Type B pancreatic cell (in vitro differentiated cells): ENCODE results near the gene TH. TPM values are rescaled to one million over a fixed set of nuclear protein-coding genes. Genes with fewer than 3 reads are reported as not detected.
A peak's percentile ranks its signal among the peaks of the same experiment; 100 is the strongest.

Experiments used
- DNase-seq: peaks from one replicate; pipeline ENCODE4 v3.0.0; 2021; ENCODE audit warnings: mixed read lengths; ENCODE audit not compliant: unreplicated experiment; ENCODE audit errors: extremely low spot score
- H3K27ac Mint-ChIP-seq: 2 replicates; pipeline ENCODE4 v1.8.0; 2021; ENCODE audit warnings: mild to moderate bottlenecking, mixed read lengths
- H3K27me3 Mint-ChIP-seq: 2 replicates; pipeline ENCODE4 v1.8.0; 2021; ENCODE audit warnings: mixed read lengths
- H3K36me3 Mint-ChIP-seq: 2 replicates; pipeline ENCODE4 v1.8.0; 2021; ENCODE audit warnings: mixed read lengths
- H3K4me1 Mint-ChIP-seq: one replicate; pipeline ENCODE4 v1.8.0; 2021; ENCODE audit warnings: mixed read lengths; ENCODE audit not compliant: unreplicated experiment
- H3K4me3 Mint-ChIP-seq: 2 replicates; pipeline ENCODE4 v1.8.0; 2021; ENCODE audit warnings: mild to moderate bottlenecking, mixed read lengths
- H3K9me3 Mint-ChIP-seq: 2 replicates; pipeline ENCODE4 v1.8.0; 2021; ENCODE audit warnings: mixed read lengths
- total RNA-seq: library from RNA; stranded (reverse); gene quantifications from 2 replicates; pipeline ENCODE4 v1.2.1, GENCODE V29; 2021; ENCODE audit warnings: low replicate concordance
- TF ChIP-seq, protein P1 (sequence below): fragments of 200-600 bp; sonication (generic); conservative IDR thresholded peaks from 2 replicates; pipeline ENCODE4 v1.5.0; 2021; ENCODE audit warnings: antibody characterized with exemption, mild to moderate bottlenecking

The TH gene
- total RNA-seq, 1 donor from 2014 or later: 2.2 TPM

DNA sequence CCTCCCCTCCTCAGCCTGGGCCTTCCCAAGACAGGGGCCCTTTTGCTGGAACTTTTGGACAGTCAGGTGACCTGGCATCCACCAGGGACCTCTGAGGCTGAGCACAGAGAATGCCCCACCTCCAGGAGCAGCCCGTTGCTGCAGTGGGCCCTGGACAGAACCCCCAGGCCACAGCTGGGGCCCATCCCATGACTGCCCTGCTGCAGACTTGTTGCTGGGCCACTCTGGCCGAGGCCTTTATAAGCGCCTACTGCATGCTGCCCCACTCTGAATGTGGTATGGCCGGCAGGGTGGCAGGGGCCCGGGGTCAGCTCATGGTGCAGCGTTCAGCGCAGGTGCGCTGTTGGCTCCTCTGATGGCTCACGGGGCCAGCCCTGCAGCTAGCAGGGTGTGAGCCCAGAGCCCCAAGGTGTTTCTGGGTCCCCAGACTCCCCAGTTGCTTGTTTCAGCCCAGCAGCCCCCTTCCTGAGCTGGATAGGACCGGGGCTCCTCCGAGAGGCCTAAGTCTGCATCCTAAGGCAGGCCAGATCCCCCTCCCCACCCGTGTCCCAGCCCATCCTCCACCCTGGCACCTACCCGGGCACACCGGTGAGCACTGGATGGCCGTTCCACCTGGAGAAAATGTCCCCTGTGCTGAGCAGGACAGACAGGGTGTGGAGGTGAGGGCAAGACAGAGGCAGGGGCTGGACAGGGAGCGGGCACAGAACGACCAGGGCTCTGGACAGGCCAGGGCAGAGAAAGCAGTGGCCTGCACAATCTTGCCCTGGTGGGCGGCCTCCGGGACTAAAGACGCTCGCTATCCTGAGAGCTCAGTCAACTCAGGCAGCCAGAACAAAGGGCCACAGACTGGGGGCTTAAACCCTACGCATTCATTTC is 28.1 kb upstream of the TH start:
- no peak for DNase-seq
- Mint-ChIP-seq H3K4me3 (no peak overlapping the region), H3K27ac (peak overlapping the region; percentile 25), H3K9me3 (peaks cover 5% of the 10 kb centered on the region), H3K4me1 (peaks cover 4% of the 10 kb centered on the region), H3K36me3 (no peaks in the 10 kb centered on the region), H3K27me3 (peaks cover 13% of the 10 kb centered on the region)
- TF ChIP-seq, protein P1, sequence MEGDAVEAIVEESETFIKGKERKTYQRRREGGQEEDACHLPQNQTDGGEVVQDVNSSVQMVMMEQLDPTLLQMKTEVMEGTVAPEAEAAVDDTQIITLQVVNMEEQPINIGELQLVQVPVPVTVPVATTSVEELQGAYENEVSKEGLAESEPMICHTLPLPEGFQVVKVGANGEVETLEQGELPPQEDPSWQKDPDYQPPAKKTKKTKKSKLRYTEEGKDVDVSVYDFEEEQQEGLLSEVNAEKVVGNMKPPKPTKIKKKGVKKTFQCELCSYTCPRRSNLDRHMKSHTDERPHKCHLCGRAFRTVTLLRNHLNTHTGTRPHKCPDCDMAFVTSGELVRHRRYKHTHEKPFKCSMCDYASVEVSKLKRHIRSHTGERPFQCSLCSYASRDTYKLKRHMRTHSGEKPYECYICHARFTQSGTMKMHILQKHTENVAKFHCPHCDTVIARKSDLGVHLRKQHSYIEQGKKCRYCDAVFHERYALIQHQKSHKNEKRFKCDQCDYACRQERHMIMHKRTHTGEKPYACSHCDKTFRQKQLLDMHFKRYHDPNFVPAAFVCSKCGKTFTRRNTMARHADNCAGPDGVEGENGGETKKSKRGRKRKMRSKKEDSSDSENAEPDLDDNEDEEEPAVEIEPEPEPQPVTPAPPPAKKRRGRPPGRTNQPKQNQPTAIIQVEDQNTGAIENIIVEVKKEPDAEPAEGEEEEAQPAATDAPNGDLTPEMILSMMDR: no peak

DNA sequence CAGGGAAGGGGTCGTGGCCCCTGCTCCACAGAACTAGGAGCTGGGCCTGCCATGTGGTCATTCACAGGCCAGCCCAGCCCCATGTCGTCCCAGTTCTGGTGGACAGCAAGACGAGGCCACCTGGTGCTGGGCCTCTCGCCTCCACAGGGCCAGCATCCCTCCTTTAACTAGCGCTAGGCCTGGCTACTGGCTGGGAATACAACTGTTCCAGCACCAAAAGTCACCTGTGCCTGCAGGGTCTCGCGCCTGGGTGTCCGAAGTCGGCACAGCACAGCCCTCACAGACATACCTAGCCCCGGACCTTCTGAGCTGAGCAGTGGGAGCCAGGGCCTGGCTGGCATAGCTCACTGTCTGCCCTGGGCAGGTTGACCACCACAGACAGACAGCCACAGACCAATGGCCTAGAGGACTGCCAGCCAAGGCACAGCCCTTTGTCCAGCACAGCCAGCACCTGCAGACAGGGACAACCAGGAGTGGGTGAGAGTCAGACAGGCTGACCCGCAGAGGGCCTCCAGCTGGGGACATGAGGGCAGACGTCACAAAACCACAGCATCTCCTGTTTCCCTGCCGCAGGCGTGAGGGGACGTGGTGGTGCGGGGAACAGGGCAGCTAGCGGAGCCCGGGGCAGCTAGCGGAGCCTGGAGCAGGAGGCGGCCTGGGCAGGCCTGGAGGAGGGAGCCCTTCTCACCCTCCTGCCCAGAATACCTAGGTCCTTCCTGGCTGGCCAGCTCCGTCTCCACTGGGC is 27.2 kb upstream of the TH start:
- TF ChIP-seq, protein P1: no peak
- Mint-ChIP-seq H3K9me3 (peaks cover 5% of the 10 kb centered on the region), H3K4me3 (no peak overlapping the region), H3K27me3 (peaks cover 13% of the 10 kb centered on the region), H3K36me3 (no peaks in the 10 kb centered on the region), H3K4me1 (peaks cover 4% of the 10 kb centered on the region), H3K27ac (no peak overlapping the region)
- no peak for DNase-seq

DNA sequence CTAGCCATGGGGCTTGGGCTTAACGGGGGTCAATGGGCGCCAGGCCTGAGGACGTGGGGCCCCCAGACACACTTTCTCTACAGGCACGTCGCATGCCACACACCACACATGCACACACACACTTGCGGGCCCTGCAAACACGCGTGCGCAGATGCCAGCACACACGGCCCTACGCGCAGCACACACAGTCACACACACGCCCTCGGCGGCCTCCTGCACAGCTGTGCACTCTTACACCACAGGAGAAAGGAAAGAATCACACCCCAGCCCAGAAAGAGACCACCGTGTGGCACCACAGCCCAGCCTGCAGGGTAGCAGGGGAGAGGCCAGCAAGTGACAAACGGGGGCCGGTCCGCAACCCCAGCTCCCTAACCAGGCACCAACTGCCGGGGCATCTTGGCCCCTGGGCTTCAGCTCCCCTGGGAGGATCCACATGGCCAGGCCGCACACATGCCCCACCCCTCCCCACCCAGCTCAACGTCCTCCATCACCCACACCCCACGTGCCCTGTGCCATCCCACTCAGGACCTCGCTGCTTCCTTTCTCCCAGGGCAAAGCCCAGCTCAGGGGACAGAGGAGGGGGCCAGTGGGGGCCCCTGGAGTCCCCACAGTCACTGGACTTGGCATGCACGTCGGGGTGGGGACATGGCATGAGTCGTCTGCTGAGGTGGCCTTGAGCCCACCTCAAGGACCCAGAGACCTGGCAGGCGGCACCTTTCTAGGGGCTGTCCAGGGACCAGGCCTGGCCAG is 26.3 kb upstream of the TH start:
- TF ChIP-seq, protein P1: no peak
- Mint-ChIP-seq H3K4me3 (no peak overlapping the region), H3K36me3 (no peaks in the 10 kb centered on the region), H3K4me1 (peaks cover 8% of the 10 kb centered on the region), H3K27me3 (peaks cover 13% of the 10 kb centered on the region), H3K9me3 (peaks cover 5% of the 10 kb centered on the region), H3K27ac (no peak overlapping the region)
- no peak for DNase-seq

DNA sequence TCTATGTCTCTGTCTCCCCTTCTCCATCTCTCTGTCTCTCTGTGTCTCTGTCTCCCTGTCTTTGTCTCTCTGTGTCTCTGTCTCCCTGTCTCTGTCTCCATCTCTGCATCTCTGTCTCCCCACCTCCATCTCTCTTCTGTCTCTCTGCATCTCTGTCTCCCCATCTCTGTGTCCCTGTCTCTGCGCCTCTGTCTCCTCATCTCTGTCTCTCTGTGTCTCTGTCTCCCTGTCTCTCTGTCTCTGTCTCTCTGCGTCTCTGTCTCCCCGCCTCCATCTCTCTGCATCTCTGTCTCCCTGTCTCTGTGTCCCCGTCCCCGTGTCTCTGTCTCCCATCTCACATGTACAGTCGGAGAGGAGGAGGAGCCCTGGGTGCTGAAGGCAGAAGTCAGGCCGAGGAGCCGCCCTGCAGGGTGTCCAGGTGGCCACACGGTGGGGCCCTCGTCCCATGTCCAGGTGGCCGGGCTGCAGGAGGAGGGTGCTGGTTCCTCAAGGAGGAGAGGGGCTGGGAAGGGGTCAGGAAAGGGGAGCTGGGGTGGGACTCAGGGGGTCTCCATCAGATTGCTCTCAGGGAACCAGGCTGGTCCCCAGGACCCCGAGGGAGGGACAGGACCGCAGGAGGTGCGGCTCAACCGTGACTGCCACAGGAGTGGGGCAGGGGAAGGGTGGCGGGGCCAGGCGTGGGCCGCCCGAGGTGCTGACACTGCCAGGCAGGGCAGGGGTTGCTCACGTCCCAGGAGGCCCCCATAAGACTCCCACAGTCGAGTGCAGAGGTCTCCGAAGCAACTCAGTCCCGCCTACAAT is 25.6 kb upstream of the TH start:
- TF ChIP-seq, protein P1: peak; percentile 85
- peak; percentile 91 for DNase-seq
- peaks cover 5% of the 10 kb centered on the region for H3K9me3 Mint-ChIP-seq
- peaks cover 8% of the 10 kb centered on the region for H3K4me1 Mint-ChIP-seq
- H3K36me3 Mint-ChIP-seq: no peaks in the 10 kb centered on the region
- H3K4me3 Mint-ChIP-seq: peak overlapping the region; percentile 12
- peaks cover 13% of the 10 kb centered on the region for H3K27me3 Mint-ChIP-seq
- no peak overlapping the region for H3K27ac Mint-ChIP-seq

DNA sequence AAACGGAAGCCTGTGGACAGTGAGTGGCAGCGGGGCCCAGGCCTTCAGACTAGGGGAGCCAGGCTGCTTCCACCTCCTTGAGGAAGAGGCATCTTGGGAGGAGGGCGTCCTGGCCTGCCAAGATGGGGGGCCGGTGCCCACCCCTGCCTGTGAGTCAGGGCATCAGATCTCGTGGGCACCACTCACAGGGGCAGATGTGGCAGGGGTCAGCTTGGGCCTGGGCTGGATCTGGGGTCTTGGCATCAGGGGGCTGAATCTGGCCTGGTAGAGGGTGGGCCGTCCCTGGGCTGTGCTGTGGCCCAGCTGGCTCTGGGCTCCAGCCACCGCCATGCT is 24.1 kb upstream of the TH start:
- peaks cover 15% of the 10 kb centered on the region for H3K27me3 Mint-ChIP-seq
- peaks cover 11% of the 10 kb centered on the region for H3K4me1 Mint-ChIP-seq
- no peaks in the 10 kb centered on the region for H3K36me3 Mint-ChIP-seq
- TF ChIP-seq, protein P1: no peak
- no peak overlapping the region for H3K27ac Mint-ChIP-seq
- H3K9me3 Mint-ChIP-seq: no peaks in the 10 kb centered on the region
- H3K4me3 Mint-ChIP-seq: no peak overlapping the region
- DNase-seq: no peak
